Ishikawa (cell line): ENCODE results near the gene SH3YL1.

ENCODE experiments used
- CEBPB ChIP-seq: IDR thresholded peaks from 2 replicates; pipeline ENCODE4 v1.6.1; 2012
- CREB1 ChIP-seq: IDR thresholded peaks from 2 replicates; pipeline ENCODE4 v1.6.1; 2012; ENCODE audit warnings: low read depth
- EGR1 ChIP-seq: IDR thresholded peaks from 2 replicates; pipeline ENCODE4 v1.6.1; 2012
- EP300 ChIP-seq: IDR thresholded peaks from 2 replicates; pipeline ENCODE4 v1.6.1; 2012; ENCODE audit warnings: borderline replicate concordance
- FOXM1 ChIP-seq: IDR thresholded peaks from 2 replicates; pipeline ENCODE4 v1.6.1; 2012; ENCODE audit warnings: low read depth, borderline replicate concordance
- MAX ChIP-seq: IDR thresholded peaks from 2 replicates; pipeline ENCODE4 v1.6.1; 2012
- NFIC ChIP-seq: IDR thresholded peaks from 2 replicates; pipeline ENCODE4 v1.6.1; 2012
- RAD21 ChIP-seq: IDR thresholded peaks from 2 replicates; pipeline ENCODE4 v1.6.1; 2012; ENCODE audit warnings: low read depth
- TAF1 ChIP-seq: IDR thresholded peaks from 2 replicates; pipeline ENCODE4 v1.6.1; 2012; ENCODE audit warnings: low read depth, mild to moderate bottlenecking
- TCF12 ChIP-seq: IDR thresholded peaks from 2 replicates; pipeline ENCODE4 v1.6.1; 2012; ENCODE audit warnings: low read depth
- TEAD4 ChIP-seq: IDR thresholded peaks from 2 replicates; pipeline ENCODE4 v1.6.1; 2012
- USF1 ChIP-seq: IDR thresholded peaks from 2 replicates; pipeline ENCODE4 v1.6.1; 2012
- YY1 ChIP-seq: IDR thresholded peaks from 2 replicates; pipeline ENCODE4 v1.6.1; 2012; ENCODE audit warnings: low read depth
- TF ChIP-seq, protein P1 (sequence below): IDR thresholded peaks from 2 replicates; pipeline ENCODE4 v1.6.1; 2012; ENCODE audit warnings: low read depth, mild to moderate bottlenecking

- TF ChIP-seq MAX (no peak), USF1 (no peak), EGR1 (no peak), YY1 (no peak), TCF12 (no peak), TEAD4 (no peak), CEBPB (no peak), TAF1 (no peak), RAD21 (no peak), EP300 (no peak), CREB1 (no peak), FOXM1 (no peak), NFIC (no peak)
- TF ChIP-seq, protein P1, sequence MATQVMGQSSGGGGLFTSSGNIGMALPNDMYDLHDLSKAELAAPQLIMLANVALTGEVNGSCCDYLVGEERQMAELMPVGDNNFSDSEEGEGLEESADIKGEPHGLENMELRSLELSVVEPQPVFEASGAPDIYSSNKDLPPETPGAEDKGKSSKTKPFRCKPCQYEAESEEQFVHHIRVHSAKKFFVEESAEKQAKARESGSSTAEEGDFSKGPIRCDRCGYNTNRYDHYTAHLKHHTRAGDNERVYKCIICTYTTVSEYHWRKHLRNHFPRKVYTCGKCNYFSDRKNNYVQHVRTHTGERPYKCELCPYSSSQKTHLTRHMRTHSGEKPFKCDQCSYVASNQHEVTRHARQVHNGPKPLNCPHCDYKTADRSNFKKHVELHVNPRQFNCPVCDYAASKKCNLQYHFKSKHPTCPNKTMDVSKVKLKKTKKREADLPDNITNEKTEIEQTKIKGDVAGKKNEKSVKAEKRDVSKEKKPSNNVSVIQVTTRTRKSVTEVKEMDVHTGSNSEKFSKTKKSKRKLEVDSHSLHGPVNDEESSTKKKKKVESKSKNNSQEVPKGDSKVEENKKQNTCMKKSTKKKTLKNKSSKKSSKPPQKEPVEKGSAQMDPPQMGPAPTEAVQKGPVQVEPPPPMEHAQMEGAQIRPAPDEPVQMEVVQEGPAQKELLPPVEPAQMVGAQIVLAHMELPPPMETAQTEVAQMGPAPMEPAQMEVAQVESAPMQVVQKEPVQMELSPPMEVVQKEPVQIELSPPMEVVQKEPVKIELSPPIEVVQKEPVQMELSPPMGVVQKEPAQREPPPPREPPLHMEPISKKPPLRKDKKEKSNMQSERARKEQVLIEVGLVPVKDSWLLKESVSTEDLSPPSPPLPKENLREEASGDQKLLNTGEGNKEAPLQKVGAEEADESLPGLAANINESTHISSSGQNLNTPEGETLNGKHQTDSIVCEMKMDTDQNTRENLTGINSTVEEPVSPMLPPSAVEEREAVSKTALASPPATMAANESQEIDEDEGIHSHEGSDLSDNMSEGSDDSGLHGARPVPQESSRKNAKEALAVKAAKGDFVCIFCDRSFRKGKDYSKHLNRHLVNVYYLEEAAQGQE, result no peak
Measured at GRCh38 chr2:248724-249123, 15.1 kb downstream of the SH3YL1 start.
